ENCODE results near the gene VANGL2.
"Not testable (repeated sequence)": the region's sequence is repeated elsewhere in the genome, so short reads cannot be mapped to it uniquely, and the experiment has no call there.

The VANGL2 gene

DNA sequence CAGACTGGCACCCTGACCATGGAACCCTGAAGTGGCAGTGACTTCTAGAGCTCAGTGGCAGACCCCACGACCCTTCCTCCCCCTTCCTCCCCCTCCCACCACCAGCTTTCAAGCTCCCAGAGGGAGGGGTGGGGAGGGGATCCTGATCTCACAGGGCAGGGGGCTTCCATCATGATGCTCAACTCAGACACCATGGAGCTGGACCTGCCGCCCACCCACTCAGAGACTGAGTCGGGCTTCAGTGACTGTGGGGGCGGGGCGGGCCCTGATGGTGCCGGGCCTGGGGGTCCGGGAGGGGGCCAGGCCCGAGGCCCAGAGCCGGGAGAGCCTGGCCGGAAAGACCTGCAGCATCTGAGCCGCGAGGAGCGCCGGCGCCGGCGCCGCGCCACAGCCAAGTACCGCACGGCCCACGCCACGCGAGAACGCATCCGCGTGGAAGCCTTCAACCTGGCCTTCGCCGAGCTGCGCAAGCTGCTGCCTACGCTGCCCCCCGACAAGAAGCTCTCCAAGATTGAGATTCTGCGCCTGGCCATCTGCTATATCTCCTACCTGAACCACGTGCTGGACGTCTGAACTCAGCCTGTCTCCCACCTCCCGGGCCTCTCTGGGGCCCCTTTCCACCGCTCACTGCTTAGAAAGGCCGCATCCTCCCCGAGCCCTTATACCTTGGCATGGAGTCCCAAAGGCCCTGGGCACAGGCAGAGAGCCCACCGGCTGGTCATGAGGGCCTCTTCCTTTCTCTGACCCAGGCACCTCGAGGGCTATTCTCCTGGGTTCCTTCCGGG, 29.6 kb upstream of the VANGL2 start:
- DNase-seq (ENCODE audit: low read depth in 2 of 2), result no peak

DNA sequence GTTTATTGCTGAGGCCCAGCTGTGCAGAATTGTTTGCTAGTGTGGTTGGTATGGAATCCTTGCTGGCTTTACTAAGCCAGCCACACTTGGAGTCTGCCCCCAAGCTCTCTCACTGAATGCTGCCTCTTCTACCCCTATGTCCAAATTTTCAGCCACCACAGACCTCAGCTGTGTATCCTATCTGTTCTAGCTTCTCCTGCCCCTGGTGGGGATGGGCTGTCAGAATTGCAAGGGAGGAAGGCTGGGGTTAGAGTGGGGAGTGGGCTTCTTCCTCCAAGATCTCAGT, 29.1 kb upstream of the VANGL2 start:
- DNase-seq (ENCODE audit: low read depth in 2 of 2), result no peak

DNA sequence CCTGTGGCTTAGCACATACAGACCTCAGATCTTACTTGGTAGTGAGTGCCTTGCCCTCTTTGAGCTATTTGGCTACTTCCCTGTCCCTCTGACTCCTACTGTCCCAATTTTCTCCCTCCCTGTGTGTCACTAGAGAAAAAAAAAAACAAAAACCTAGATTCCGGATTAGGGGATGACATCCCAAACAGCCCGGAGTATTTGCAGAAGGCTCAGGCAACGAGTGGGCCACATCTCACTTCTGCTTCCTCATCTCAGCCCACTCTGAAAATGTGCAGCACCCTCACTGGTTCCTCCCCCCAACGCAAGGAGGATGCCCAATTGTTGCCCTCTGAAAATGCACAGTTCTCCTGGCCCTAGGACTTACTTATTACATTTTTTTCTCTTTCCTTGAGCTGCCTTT, 28.6 kb upstream of the VANGL2 start:
- DNase-seq (ENCODE audit: low read depth in 2 of 2), result no peak

DNA sequence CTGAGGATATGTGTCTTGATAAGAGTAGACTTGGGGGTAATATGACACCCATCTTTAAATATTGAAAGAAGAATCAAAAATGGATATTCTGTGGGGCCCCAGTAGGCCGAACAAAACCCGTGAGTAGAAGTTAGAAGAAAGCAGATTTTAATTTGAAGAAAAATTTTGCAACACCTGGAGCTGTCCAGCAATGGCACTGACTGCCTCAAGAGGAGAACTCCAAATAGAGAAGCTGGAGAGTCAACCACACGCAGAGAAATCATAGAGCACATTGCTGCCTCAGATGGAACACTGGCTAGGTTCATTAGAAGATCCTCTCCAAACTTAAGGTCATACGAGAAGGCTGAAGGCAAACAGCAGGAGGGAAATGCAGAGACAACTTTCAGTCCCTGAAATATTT, 26.7 kb upstream of the VANGL2 start:
- DNase-seq (ENCODE audit: low read depth in 2 of 2), result no peak

DNA sequence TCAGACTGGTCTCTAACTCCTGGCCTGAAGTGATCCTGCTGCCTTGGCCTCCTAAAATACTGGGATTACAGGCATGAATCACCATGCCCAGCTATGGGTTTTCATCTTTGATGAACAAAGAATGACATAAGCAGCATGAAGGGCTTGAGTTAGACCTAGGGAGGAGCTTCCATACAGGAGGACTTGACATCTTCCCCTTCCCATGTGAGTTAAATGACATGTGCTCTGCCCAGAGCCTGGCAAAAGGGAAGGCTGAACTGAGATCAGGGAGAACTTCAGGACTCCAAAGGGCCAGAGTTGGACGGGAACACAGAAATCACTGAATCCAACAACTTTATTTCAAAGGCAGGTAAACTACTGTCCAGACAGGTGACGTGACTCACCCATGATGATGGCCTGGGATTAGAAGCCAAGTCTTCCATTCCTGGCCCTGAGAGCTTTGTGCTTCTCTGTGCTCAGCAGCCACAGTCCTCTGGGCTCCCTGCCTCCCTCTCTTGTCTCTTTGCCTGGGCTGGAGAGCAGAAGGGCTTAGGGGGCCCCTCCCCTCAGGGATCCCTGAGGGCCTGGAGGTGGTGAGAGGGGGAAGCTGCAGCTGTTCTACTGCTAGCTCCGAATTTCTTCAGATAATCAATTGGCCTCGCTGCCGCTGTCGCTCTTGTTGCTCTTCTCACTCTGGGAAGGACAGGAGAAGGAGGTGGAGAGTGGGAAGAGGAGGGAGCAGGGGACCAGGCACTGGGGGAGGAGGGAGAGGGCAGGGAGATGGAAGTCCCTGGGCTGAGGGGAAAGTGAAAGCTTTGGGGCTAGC, 25.9 kb upstream of the VANGL2 start:
- no peak for DNase-seq (ENCODE audit: low read depth in 2 of 2)

DNA sequence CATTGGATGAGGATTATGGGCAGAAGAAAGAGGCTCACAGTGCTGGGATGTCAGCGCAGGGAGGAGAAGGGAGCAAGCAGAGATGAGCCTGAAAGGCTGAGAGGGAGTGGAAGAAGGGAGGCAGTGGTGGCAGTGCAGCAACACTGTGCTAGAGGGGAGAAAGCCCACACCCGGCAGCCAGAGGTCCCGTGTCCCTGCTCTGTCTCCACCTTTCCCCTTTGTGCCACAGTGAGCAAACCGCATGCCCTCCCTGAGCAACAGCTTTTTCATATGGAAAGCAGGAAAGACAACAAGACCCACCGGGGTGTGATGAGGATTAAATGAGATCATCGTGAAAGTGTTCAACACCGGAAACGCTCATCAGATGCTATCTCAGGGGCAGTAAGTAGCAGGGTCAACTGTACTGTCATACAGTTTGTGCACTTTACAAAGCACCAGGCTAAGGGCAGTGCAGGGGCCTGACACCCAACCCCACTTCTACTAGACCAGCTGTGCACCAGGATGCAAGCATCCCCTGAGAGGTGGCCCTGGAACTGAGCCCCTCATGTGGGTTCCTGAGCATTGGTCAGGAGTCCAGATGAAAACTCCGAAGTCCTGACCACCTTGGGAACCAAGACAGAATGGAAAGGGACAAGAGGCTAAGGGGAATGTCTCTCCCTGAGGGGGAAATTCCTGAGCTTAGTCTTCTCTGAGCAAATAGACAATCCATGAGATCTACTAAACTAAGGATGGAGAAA, 24.4 kb upstream of the VANGL2 start:
- no peak for DNase-seq (ENCODE audit: low read depth in 2 of 2)

DNA sequence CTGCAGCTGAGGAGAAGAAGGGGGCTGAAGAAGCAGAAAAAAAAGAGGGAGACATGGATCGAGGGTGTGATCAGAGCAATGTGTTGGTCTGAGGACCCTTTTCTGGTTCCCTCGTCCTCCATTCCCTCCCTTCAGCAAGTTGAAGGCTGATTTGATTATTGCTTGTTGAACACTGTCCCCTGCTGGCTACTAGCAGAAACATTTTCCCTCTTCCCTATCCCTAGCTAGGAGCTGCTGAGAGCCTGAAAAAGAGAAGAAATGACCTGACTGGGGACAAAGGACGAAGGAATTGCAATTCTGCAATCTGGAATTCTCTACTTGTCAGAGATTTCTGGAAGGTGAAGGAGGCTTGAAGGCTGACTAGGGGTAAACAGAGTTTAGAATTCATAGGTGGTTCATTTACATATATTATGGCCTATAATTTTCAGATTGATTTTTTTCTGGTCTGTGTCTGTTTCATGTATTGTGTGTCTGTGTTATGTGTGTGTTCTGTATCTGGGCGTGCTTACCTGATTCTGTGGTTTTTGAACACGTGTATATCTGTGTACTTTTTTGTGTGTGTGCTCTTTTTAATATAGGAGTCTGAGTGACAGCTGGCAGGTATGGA, 23.7 kb upstream of the VANGL2 start:
- no peak for DNase-seq (ENCODE audit: low read depth in 2 of 2)

DNA sequence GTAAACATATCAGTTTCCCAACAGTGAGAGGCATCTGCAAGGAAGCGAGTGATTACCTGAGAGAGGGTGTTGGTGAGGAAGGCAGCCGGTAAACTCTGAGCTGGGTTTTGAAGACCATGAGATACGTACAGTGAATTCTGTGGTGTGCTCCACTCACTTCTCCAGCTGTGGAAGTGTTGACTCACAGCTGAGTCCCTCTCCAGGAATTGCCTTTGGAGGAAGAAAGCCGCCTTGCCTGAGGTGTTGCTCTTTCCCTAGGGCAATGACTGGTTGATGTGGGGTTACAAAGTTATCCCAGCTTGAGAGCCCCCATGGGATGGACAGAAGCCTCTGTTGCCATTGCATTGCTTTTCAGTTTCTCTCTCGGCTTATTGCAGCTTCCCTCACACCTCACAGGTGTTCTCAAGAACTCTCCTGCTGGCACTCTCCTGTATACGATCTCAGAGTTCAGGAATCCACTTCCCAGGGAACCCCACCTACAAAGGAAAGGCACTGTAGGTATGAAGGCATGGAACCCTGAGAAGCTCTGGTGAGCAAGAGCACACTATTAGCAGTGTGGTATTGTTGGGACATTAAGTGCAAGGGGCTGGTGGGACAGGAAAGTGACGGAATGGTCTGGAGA, 22.7 kb upstream of the VANGL2 start:
- DNase-seq (ENCODE audit: low read depth in 2 of 2), result no peak

DNA sequence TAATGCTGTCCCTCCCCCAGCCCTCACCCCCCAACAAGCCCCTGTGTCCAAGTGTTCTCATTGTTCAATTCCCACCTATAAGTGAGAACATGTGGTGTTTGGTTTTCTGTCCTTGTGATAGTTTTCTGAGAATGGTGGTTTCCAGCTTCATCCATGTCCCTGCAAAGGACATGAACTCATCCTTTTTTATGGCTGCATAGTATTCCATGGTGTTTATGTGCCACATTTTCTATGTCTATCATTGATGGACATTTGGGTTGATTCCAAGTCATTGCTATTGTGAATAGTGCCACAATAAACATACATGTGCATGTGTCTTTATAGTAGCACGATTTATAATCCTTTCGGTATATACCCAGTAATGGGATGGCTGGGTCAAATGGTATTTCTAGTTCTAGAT, 15.6 kb upstream of the VANGL2 start:
- DNase-seq (ENCODE audit: low read depth in 2 of 2), result not testable (repeated sequence)

DNA sequence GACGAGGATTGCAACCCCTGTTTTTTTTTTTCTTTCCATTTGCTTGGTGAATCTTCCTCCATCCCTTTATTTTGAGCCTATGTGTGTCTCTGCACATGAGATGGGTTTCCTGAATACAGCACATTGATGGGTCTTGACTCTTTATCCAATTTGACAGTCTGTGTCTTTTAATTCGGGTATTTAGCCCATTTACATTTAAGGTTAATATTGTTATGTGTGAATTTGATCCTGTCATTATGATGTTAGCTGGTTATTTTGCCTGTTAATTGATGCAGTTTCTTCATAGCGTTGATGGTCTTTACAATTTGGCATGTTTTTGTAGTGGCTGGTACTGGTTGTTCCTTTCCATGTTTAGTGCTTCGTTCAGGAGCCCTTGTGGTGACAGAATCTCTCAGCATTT, 12.0 kb upstream of the VANGL2 start:
- DNase-seq (ENCODE audit: low read depth in 2 of 2), result not testable (repeated sequence)

DNA sequence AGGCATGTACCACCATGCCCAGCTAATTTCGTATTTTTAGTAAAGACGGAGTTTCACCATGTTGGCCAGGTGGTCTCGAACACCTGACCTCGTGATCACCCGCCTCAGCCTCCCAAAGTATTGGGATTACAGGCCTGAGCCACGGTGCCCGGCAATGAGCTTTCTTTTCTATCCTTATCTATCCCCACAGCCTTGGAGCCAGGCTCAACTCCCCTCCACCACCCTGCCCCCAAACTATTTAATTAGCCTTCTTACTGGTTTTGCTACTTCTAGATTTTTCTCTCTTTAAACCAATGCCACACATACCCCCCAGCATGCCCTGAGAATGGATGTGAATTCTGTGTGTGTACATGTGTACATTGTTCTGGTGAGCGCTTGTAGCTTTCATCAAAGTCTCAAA, 5.7 kb upstream of the VANGL2 start:
- DNase-seq (ENCODE audit: low read depth in 2 of 2), result no peak

DNA sequence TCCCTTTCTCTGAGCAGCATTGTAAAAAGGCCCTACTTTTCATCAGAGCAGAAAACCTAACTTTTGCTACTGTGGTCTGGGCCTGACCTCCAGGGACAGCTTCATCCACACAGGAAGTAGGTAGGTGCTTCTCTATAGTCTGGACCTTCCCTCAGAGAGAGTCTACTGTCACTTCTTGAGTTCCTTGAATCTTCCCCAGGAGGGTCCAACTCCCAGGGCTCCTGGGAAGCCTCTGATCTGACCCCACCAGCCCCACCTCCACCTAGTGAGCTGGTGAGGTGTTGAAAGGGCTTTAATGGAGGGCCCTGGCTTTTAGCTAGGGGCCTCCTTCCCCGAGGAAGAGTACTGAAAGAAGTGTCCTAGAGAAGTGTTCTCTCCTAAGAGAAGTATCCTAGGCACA, 2.7 kb upstream of the VANGL2 start:
- DNase-seq (ENCODE audit: low read depth in 2 of 2), result no peak

DNA sequence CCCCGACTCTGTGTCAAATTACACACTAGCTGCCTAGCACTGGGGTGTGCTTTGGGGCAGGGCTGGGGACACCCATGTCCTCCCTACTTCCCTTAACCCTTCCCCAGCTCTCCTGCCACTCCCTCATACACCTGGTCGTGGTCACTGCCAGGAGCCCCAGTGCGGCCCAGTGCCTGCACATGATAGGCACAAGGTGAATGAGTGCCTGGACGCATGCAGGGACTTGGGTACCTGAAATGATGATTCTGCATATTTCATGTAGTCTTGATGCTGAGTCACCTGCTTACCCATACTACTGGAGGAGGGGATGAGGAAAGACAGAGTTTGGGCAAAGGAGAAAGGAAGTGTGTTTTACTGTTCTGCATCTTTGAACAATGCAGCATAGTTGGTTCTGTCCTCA, 1.5 kb upstream of the VANGL2 start:
- DNase-seq (ENCODE audit: low read depth in 2 of 2), result no peak

DNA sequence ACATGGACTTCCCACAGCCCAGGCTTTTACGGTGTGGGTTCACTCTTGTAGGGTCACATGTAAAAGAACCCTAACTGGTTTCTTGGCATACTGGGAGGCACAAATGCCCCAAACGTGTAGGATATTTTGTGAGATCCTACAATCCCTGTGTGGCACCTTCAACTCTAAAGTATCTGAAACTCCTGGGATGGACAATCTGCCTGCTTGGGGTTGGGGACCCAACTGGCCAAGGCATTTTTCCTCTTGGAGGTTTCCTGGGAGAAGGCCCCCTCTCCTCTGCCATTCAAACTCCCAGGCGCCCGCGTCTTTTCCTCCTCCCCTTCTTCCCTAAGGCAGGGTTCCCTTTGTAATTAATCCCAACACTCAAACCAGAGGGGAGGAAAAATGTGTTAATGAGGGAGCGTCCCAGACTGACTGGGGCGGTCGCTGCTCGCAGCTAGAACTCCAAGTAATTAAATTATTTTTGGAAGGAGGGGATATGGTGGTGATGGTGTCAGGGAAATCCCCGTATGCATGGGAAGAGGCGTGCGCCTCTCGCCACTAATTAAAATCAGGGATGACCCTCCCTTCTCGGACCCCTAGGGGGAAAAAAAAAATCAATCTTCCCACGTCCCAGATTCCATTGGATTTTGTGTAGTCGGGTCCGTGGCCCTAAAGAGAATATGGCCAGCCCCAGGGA, 681 bp upstream of the VANGL2 start:
- DNase-seq (ENCODE audit: low read depth in 2 of 2), result no peak

DNA sequence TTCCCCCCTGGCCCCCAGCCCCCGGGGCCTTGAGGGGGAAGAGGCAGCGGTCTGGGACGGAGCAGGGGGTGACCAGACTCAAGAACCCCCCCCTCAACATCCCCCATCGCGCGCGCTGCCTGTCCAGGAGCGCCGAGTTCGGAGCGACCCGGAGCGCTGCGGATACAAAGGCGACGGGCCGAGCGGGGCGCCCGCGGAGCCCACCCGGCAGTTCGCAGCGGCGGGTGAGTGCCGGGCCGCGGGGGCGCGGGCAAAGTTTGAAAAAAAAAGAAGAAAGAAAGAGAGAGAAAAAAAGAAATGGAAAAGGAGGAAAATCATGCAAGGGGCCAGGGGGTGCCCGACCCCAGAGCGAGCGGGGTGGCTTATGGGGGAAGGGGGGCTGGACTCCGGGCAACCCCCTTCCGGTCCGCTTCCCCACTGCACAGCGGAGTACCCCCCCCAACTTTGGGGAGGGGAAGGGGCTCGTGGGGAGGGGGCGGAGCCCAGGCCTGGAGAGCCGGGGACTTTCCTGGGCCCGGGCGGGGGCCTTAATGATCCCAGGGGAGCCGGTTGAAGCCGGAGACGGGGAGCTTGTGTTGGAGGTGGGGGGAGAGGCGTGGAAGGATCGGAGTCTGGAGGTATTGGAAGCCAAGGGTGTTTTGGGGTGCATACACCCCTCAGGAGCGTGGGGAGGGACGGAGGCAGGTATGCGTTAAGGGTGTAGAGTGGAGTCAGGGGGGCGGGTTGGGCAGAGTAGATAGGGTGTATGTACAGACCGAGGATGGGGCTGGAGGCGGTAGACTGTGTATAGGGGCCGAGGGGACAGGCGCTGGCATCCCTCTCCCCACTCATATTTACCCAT, 502 bp downstream of the VANGL2 start:
- DNase-seq (ENCODE audit: low read depth in 2 of 2), result no peak

DNA sequence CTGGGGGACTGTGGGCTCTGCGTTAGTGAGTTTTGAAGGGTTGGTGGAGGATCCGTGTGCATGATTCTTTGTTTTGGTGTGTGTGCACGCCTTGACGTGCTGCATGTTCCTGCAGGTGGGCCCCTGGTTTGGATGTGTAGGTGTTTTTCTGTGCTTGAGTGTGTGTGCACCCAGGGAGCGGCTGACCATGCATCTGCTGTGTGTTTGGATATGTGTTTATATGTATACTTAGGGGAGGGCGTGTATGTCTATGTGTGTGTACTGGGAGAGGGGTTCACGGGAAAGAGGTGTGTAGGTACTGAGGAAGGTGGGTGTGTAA, 1.1 kb downstream of the VANGL2 start:
- DNase-seq (ENCODE audit: low read depth in 2 of 2), result no peak

DNA sequence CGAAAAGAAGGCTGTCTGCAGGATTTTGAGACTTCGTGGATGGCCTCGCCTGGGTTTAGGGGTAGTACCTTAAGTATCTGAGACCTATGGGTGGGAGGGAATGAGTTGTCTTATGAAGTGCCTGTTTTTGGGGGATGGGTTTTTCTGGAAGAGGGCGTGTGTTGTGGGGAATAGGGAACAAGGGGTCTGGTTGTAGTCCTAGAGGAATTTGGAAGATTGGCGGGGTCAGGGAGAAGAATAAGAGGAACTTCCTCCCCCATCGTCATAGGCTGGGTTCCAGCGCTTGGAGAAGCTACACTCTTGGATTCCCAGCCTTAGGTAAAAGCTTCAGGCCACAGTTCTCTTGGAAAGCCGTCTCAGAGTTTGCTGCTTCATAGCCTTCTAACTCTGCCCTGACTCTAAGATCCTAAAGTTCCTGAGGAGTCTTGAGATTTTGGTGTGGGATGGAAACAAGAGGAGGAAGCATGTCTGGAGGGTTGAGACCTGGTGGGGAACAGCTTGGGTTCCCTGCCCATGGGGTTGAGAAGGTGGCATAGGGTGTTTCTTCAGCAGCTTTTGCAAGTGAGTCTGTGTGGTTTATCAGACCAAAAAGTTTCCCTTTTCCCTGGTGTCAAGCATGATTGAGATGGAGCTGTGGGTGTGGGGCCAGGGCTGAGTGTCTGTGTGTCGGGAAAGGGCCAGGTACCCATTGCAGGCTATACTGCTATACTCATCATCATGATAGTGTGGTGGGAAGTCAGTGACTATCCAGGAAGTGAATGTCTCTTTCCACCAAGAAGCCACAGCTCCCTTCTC, 1.8 kb downstream of the VANGL2 start:
- no peak for DNase-seq (ENCODE audit: low read depth in 2 of 2)

DNA sequence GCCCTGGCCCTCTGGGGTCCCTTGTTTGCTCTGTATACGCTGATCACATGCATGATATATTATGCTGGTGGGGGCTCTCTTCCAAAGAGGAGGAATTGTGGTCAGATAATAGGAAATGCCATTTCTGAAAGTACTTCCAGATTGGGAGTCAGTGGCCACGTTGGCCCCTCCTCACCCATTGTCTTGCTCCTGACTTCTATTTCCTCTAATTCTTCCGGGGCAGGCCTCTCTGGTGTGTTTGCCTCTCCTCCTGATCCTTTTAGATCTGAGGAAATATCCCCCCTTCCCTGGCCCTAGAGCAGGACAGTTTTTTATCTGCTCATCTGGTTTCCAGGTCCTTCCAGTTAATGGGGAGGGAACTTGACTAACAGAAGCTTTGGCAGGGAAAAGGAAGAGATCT, 2.9 kb downstream of the VANGL2 start:
- DNase-seq (ENCODE audit: low read depth in 2 of 2), result no peak

DNA sequence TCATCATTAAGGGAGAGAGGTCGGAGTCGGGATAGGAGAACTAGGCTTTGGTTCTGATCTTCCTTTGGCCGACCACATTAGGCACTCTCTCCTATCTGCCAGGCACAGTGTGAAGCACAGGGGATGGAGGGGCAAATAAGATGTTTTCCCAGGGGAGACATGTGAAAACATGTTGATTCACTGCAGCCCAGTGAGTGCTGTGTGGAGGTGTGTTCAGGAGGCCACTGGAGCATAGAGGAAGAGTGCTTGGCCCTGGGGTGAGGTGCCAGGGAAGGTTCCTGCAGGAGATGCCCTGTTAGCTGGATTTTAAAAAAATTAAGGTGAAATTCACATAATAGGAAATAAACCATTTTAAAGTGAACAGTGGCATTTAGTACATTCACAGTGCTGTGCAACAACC, 3.7 kb downstream of the VANGL2 start:
- no peak for DNase-seq (ENCODE audit: low read depth in 2 of 2)

DNA sequence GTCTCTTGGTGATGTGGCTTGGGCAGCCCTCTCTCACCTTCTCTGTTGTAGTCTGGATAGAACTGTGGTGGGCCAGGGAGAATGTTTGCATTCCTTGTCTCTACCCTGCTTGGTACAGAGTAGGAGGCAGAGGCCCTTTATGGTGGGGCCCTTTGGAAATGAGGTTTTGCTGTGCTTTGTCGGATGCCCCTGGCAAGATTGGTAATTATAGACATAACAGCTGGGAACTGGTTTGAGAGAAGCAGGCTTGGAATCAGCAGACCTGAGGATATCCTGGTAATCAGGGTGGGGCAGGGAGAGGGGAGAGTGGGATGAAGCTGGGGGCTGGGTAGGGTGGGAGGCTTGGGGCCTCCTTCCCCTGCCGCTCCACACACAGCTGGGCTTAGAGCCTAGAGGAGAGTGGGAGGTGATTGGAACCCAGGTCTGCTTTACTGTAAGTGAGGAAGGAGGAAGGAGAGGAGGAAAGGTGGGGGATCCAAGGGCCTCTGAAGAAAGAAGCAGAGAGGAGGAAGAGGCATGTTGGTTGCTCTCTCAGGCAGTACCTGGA, 5.0 kb downstream of the VANGL2 start:
- no peak for DNase-seq (ENCODE audit: low read depth in 2 of 2)
